GM23338 (cell line): ENCODE measurements around the gene LTBP4.

Experiments
- CREB1 ChIP-seq: fragments of 250-450 bp; sonication (Bioruptor Pico); IDR thresholded peaks from 2 replicates; pipeline ENCODE4 v1.5.0; 2020; ENCODE audit warnings: low read depth, mild to moderate bottlenecking, moderate library complexity
- EZH2 ChIP-seq: fragments of 200-600 bp; sonication (generic); IDR thresholded peaks from one replicate; pipeline ENCODE4 v1.8.0; 2017; ENCODE audit warnings: antibody characterized with exemption, mild to moderate bottlenecking, low read depth; ENCODE audit not compliant: unreplicated experiment
- EZH2phosphoT487 ChIP-seq: fragments of 200-600 bp; sonication (generic); IDR thresholded peaks from one replicate; pipeline ENCODE4 v1.8.1; 2018; ENCODE audit warnings: antibody characterized with exemption; ENCODE audit not compliant: unreplicated experiment
- POLR2AphosphoS5 ChIP-seq: IDR thresholded peaks from 2 replicates; pipeline ENCODE4 v1.6.1; 2016; ENCODE audit warnings: antibody characterized with exemption, low read depth
- TF ChIP-seq, protein P1 (sequence below), 2 experiments: fragments of 200-600 bp in 1 of 2; sonication (generic) in 1 of 2; conservative IDR thresholded peaks; 2 replicates each; pipeline versions ENCODE4 v1.5.1 to v1.6.1; 2016 to 2017; ENCODE audit warnings: antibody characterized with exemption in 2 of 2, low read depth in 2 of 2, mild to moderate bottlenecking in 2 of 2, moderate library complexity in 1 of 2
- TF ChIP-seq, protein P2 (sequence below): IDR thresholded peaks from one replicate; pipeline ENCODE4 v1.6.1; 2018; ENCODE audit warnings: antibody characterized with exemption; ENCODE audit not compliant: unreplicated experiment

DNA sequence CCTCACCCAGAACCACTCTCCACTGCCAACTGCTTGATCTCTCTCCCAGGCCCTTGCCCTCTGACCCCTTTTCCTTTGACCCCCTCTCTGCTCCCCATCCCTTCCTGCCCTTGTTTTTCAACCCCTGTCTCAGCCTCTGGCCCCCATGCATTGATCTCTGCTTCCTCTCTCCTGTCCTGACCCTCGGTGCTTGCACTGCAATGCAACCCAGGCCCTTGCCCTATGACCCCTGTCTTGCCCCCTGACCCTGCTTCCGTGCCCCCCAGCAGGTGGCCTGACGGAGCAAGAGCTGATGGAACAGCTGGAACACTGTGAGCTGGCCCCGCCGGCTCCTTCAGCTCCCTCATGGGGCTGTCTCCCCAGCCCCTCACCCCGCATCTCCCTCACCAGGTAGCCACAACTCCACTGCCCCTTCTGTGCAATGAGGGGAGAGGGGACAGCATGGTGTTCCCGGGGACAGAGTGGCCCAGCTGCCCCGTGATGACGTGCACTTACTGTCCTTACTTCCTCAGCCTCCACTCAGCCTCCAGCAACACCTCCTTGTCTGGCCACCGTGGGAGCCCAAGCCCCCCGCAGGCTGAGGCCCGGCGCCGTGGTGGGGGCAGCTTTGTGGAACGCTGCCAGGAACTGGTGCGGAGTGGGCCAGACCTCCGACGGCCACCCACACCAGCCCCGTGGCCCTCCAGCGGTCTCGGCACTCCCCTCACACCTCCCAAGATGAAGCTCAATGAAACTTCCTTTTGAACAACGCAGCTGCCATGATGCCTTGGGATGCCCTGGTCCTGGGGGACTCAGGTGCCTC is 10.5 kb upstream of the LTBP4 start:
- TF ChIP-seq EZH2 = no peak
- TF ChIP-seq, protein P1, sequence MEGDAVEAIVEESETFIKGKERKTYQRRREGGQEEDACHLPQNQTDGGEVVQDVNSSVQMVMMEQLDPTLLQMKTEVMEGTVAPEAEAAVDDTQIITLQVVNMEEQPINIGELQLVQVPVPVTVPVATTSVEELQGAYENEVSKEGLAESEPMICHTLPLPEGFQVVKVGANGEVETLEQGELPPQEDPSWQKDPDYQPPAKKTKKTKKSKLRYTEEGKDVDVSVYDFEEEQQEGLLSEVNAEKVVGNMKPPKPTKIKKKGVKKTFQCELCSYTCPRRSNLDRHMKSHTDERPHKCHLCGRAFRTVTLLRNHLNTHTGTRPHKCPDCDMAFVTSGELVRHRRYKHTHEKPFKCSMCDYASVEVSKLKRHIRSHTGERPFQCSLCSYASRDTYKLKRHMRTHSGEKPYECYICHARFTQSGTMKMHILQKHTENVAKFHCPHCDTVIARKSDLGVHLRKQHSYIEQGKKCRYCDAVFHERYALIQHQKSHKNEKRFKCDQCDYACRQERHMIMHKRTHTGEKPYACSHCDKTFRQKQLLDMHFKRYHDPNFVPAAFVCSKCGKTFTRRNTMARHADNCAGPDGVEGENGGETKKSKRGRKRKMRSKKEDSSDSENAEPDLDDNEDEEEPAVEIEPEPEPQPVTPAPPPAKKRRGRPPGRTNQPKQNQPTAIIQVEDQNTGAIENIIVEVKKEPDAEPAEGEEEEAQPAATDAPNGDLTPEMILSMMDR (conservative IDR thresholded peaks at IDR 0.05; ENCODE audit: low read depth in 2 of 2) = no peak
- no peak for TF ChIP-seq POLR2AphosphoS5
- TF ChIP-seq, protein P2, sequence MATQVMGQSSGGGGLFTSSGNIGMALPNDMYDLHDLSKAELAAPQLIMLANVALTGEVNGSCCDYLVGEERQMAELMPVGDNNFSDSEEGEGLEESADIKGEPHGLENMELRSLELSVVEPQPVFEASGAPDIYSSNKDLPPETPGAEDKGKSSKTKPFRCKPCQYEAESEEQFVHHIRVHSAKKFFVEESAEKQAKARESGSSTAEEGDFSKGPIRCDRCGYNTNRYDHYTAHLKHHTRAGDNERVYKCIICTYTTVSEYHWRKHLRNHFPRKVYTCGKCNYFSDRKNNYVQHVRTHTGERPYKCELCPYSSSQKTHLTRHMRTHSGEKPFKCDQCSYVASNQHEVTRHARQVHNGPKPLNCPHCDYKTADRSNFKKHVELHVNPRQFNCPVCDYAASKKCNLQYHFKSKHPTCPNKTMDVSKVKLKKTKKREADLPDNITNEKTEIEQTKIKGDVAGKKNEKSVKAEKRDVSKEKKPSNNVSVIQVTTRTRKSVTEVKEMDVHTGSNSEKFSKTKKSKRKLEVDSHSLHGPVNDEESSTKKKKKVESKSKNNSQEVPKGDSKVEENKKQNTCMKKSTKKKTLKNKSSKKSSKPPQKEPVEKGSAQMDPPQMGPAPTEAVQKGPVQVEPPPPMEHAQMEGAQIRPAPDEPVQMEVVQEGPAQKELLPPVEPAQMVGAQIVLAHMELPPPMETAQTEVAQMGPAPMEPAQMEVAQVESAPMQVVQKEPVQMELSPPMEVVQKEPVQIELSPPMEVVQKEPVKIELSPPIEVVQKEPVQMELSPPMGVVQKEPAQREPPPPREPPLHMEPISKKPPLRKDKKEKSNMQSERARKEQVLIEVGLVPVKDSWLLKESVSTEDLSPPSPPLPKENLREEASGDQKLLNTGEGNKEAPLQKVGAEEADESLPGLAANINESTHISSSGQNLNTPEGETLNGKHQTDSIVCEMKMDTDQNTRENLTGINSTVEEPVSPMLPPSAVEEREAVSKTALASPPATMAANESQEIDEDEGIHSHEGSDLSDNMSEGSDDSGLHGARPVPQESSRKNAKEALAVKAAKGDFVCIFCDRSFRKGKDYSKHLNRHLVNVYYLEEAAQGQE = no peak
- TF ChIP-seq EZH2phosphoT487 = no peak
- TF ChIP-seq CREB1 (CRISPR knock-in tag) = no peak
